MG63 (cell line): Measurements from ENCODE around the gene NDST1. TPM values are rescaled to one million over a fixed set of nuclear protein-coding genes. Genes with fewer than 3 reads are reported as not detected.

ENCODE experiments used
- DNase-seq: peaks from one replicate; pipeline ENCODE4 v3.0.0-alpha.2; 2020
- H3K27me3 ChIP-seq: fragments of 250-450 bp; sonication (Bioruptor Pico); 2 replicates; pipeline ENCODE4 v1.5.1; 2020; ENCODE audit warnings: mild to moderate bottlenecking, moderate library complexity
- H3K36me3 ChIP-seq: fragments of 250-450 bp; sonication (Bioruptor Pico); 2 replicates; pipeline ENCODE4 v1.5.1; 2020; ENCODE audit warnings: mild to moderate bottlenecking, moderate library complexity
- H3K4me3 ChIP-seq: fragments of 250-450 bp; sonication (Bioruptor Pico); 2 replicates; pipeline ENCODE4 v1.5.1; 2020; ENCODE audit warnings: mild to moderate bottlenecking, moderate library complexity
- H3K9me3 ChIP-seq: fragments of 250-450 bp; sonication (Bioruptor Pico); 2 replicates; pipeline ENCODE4 v1.5.1; 2020; ENCODE audit warnings: mild to moderate bottlenecking, moderate library complexity
- total RNA-seq: library from RNA; depleted of rRNA; stranded (reverse); fragments of >200 nt; shearing (Covaris generic); gene quantifications from 2 replicates; pipeline ENCODE4 v1.2.3, GENCODE V29; 2014; ENCODE audit warnings: low replicate concordance

The NDST1 gene
- total RNA-seq, 1 experiment from 2014 or later: 142 TPM

- peak; percentile 63 for DNase-seq
- Histone ChIP-seq H3K36me3 (peaks cover 88% of the 10 kb centered on the region), H3K4me3 (no peak overlapping the region), H3K27me3 (no peaks in the 10 kb centered on the region), H3K9me3 (no peaks in the 10 kb centered on the region)
These were observed 7.5 kb upstream of the NDST1 start for GRCh38 chr5:150500328-150500841.

DNA sequence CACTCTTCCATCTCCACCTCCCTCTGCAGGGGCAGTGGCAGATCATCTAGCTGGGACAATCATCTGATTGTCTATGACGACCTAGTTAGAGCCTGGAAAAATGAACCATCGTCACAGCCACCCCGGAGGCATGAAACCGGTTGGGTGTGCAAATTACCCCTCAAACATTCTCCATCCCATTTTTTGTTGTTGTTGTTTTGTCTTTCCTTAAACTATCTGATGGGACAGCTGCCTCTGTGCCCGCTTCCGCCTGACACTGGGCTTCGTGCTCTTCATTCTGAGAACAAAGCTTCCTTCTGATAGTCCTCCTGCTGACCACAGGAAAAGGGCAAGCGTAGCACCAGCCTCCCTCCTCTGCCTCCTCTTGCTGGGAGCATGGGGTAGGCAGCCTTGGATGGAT is 7.0 kb upstream of the NDST1 start:
- peaks cover 88% of the 10 kb centered on the region for H3K36me3 ChIP-seq
- no peak for DNase-seq
- H3K27me3 ChIP-seq: no peaks in the 10 kb centered on the region
- H3K9me3 ChIP-seq: no peaks in the 10 kb centered on the region
- H3K4me3 ChIP-seq: no peak overlapping the region

GRCh38 chr5:150502106-150502505 is 5.8 kb upstream of the NDST1 start:
- peak; percentile 85 for DNase-seq
- no peak overlapping the region for H3K4me3 ChIP-seq
- peaks cover 89% of the 10 kb centered on the region for H3K36me3 ChIP-seq
- H3K9me3 ChIP-seq: no peaks in the 10 kb centered on the region
- H3K27me3 ChIP-seq: no peaks in the 10 kb centered on the region

DNA sequence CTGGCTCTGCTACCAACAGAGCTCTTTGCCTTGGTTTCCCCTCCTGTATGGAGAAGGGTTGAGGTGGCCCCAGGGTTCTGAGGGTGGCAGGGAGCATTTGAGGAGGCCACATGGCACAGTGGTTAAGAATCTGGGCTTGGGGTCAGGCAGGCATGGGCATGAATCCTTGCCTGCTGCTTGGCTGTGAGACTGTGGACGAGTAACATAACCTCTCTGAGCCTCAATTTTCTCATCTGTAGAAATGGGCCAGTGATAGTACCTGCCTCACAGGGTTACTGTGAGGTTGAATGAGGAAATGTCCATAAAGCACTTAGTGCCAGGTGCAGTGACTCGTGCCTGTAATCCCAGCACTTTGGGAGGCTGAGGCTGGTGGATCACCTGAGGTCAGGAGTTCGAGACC is 5.1 kb upstream of the NDST1 start:
- no peaks in the 10 kb centered on the region for H3K9me3 ChIP-seq
- no peaks in the 10 kb centered on the region for H3K27me3 ChIP-seq
- peaks cover 91% of the 10 kb centered on the region for H3K36me3 ChIP-seq
- no peak overlapping the region for H3K4me3 ChIP-seq
- no peak for DNase-seq

DNA sequence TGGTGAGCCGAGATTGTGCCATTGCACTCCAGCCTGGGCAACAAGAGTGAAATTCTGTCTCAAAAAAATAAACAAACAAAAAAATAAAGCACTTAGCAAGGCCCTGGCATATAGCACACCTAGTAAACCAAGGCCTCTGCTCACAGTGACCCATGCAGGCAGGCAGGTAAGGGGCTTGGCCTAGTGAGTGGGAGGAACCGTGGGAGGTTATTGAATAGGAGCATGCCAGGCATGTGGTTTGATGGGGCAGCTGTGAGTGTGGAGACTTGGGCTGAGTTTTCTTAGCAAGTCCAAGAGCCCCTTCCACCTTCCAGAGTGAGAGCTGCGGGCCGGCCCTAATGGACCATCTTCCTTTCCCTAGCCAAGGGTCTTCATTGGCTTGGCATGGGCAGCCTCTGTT is 4.5 kb upstream of the NDST1 start:
- H3K4me3 ChIP-seq: no peak overlapping the region
- peaks cover 91% of the 10 kb centered on the region for H3K36me3 ChIP-seq
- H3K9me3 ChIP-seq: no peaks in the 10 kb centered on the region
- no peak for DNase-seq
- H3K27me3 ChIP-seq: no peaks in the 10 kb centered on the region

DNA sequence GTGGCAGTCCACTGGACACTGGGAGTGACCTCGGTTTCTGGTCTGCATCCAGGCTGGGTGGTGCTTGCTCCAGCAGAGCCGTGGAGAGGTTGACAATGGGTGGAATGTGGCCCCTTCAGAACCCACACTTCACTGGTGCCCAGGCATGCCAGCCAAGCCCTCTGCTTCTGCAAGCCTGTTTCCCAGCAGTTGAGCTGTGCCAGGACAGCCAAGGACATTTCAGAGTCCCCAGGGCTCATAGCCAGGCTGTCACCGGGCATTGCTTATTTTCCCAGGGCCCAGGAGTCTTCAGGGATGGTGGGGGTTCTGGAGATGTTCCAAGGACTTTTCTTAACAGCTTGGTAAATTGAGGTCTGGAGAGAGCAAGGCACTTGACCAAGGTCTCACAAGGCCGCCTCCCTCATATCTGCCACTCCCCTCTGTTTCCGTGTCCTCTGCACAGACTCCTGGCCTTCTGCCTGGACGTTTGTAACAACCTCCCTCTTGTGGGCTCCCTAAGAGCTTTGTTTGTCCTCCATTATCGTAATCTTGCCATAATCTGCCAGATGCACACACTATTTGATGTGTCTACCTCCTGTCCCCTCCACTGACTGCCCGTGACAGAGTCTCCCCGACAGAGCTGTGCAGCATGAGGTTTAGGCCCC is 3.8 kb upstream of the NDST1 start:
- no peak overlapping the region for H3K4me3 ChIP-seq
- DNase-seq: peak; percentile 72
- no peaks in the 10 kb centered on the region for H3K27me3 ChIP-seq
- peaks cover 91% of the 10 kb centered on the region for H3K36me3 ChIP-seq
- H3K9me3 ChIP-seq: no peaks in the 10 kb centered on the region

DNA sequence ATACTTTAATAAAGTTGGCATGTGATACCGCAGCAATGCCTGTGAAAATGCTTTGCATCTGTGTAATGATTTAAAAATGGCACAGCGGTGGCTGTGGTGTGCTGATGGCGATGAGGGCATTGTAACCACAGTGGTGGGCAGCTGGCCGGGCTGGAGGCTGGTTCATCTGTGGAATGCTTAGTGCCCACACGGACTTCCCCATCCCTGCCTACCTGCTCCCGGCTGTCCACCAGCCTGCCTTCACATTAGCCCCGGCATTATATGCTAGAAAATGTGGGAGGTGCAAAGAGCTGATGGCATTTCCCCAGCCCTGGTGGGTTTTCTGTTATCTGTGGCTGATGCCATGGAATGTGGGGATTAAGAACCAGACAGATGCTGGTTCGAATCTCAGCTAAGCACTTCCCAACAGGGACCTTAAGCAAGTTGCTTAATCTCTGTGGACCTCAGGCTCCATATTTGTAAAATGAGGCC is 2.9 kb upstream of the NDST1 start:
- Histone ChIP-seq H3K9me3 (no peaks in the 10 kb centered on the region), H3K27me3 (no peaks in the 10 kb centered on the region), H3K36me3 (peaks cover 89% of the 10 kb centered on the region), H3K4me3 (no peak overlapping the region)
- DNase-seq: peak; percentile 92

- Histone ChIP-seq H3K27me3 (no peaks in the 10 kb centered on the region), H3K9me3 (no peaks in the 10 kb centered on the region), H3K36me3 (peaks cover 89% of the 10 kb centered on the region), H3K4me3 (no peak overlapping the region)
- no peak for DNase-seq
These were observed 2.1 kb upstream of the NDST1 start for GRCh38 chr5:150505816-150506215.

- no peak for DNase-seq
- Histone ChIP-seq H3K4me3 (no peak overlapping the region), H3K27me3 (no peaks in the 10 kb centered on the region), H3K36me3 (peaks cover 84% of the 10 kb centered on the region), H3K9me3 (no peaks in the 10 kb centered on the region)
These were observed 1.1 kb upstream of the NDST1 start for GRCh38 chr5:150506571-150507473.

DNA sequence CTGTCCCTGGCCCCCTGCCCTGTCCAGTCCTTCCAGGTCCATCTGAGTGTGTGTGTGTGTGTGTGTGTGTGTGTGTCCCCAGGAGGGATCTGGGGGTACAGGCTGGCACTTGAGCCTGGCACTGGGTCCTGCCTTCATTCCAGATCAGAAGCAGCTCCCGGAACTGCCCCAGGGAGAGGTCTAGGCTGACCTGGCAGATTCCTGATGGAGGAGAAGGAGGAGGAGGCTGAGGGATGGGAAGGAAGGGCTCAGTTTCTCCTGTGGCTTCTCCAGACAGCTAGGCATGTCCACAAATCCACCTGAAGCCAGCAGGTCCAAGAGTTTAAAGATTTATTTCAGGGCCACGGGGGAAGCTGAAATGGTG is 328 bp downstream of the NDST1 start:
- no peak for DNase-seq
- Histone ChIP-seq H3K4me3 (no peak overlapping the region), H3K9me3 (no peaks in the 10 kb centered on the region), H3K27me3 (no peaks in the 10 kb centered on the region), H3K36me3 (peaks cover 81% of the 10 kb centered on the region)

DNA sequence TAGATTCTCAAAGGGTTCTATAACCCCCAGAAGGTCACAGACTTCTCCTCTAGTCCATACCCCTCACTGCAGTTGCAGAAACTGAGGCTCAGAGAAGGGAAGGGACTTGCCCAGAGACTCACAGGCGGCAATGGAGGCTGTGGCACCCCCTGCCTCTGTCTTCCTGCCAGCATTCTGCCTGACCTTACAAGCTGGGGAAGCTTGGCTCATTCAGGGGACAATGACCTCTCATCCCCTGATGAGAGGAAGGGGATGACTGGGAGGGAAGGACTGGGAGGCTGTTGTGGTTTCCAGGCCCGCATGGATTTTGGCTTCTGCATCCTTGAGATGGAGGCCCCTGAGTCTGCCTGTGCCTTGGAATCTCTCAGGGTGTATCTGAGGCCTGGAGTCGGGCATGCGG is 897 bp downstream of the NDST1 start:
- no peaks in the 10 kb centered on the region for H3K9me3 ChIP-seq
- no peaks in the 10 kb centered on the region for H3K27me3 ChIP-seq
- no peak for DNase-seq
- H3K36me3 ChIP-seq: peaks cover 83% of the 10 kb centered on the region
- no peak overlapping the region for H3K4me3 ChIP-seq

GRCh38 chr5:150509992-150510391 is 2.1 kb downstream of the NDST1 start:
- no peak for DNase-seq
- Histone ChIP-seq H3K9me3 (no peaks in the 10 kb centered on the region), H3K36me3 (peaks cover 79% of the 10 kb centered on the region), H3K4me3 (no peak overlapping the region), H3K27me3 (no peaks in the 10 kb centered on the region)

DNA sequence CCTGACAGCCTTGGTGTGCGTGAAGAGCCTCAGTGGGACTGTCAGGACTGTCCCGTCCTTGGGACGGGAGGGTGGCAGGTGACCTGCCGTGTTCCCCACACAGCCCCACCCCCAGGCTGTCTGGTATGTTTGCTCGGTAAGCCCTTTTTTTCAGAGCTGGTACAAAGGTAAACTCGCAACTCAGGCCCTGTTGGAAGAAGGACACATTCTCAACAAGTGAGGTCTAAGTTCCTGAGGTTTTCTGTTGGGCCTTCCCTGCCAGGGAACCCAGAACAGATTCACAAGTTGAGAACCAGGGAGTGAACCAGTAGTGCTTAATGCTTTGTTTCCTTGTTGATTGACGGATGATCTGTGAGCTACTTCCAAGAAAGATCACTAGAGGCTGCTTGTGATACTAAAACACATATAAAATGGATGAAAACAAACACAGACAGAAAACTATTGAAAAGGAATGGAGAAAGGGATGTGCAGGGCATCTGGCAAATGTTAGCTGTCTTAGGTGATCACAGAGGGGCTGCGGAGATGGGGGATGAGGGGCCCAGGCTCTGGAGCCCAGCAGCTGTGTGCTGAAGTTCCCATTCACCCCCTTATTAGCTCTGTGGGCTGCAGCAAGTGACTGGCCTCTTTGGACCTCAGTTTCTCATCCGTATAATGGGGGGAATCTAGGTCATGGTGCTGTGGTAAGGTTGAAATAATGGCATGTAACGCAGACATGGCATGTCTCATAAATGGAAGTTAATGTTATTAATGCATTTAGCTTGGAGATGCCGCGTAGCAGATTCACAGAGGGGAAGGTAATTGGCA is 2.7 kb downstream of the NDST1 start:
- Histone ChIP-seq H3K27me3 (no peaks in the 10 kb centered on the region), H3K4me3 (no peak overlapping the region), H3K36me3 (peaks cover 76% of the 10 kb centered on the region), H3K9me3 (no peaks in the 10 kb centered on the region)
- no peak for DNase-seq

DNA sequence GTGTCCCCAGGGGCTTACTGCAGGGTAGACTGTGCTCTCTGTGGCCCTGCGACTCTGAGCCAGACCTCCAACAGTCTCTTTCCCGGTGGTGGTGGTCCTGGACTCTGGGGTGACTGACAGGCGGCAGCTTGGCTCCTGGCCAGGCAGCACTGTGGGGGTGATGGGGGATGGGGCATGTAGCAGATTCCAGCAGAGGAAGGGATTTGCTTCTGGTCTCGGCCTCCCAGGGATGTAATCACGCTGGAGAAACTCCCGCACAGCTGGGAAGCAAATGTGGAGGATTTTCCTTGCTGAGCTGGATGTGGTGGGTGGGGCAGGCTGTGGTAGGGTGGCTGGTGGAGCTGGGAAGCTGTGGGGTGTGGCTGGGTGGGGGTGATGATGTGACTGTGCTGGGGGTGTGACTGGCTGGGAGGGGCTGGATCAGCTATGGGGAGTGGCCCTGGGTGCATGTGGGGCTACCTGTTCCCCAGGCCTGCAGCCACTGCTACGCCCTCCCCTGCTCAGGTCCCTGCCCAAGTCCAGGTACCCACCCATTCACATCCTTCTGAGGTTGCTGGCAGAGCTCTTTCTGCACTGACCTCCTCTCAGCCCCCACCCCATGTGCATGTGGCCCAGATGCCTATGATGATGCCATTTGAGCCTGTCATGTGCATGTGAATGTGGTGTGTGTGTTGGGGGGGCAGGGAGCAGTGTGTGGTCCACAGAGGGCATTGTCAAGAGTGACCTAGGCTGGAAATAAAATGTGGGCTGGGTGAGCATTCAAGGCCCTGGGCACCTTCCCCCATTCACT is 3.8 kb downstream of the NDST1 start:
- Histone ChIP-seq H3K36me3 (peaks cover 74% of the 10 kb centered on the region), H3K27me3 (no peaks in the 10 kb centered on the region), H3K4me3 (no peak overlapping the region), H3K9me3 (no peaks in the 10 kb centered on the region)
- peak; percentile 96 for DNase-seq

GRCh38 chr5:150512368-150512747 is 4.4 kb downstream of the NDST1 start:
- DNase-seq: peak; percentile 78
- Histone ChIP-seq H3K27me3 (no peaks in the 10 kb centered on the region), H3K9me3 (no peaks in the 10 kb centered on the region), H3K36me3 (peaks cover 68% of the 10 kb centered on the region), H3K4me3 (no peak overlapping the region)
